ENCODE data around the gene RMRP.
"Not testable (repeated sequence)": the region's sequence is repeated elsewhere in the genome, so short reads cannot be mapped to it uniquely, and the experiment has no call there.

RMRP gene

DNA sequence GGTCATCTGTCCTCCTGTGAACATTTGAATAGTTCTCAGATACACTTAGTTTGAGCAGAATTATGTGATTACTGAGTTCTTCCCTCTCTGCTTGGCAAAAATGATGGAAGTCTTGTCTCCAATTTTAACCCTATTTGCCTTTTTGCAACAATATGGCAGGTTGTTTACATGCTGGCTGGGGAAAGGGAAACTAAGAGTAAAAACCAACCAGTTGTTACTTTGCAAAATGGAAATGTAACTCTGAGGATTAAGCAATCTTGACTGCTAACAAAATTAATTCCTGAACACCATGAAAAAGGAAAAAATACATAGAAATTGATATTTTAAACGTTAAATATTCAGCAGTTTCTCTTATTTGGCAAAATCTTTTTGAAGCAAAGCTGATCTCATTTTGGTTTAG is 18.2 kb downstream of the RMRP start:
- Histone ChIP-seq H3K4me1 (ENCODE audit: insufficient read depth, low read length) (no peaks in the 10 kb centered on the region), H3K9me3 (ENCODE audit: low read length) (no peaks in the 10 kb centered on the region), H2AFZ (ENCODE audit: low read depth, low read length) (no peak overlapping the region), H3K36me3 (ENCODE audit: insufficient read depth, low read length) (no peaks in the 10 kb centered on the region), H3K27me3 (ENCODE audit: insufficient read depth, low read length) (no peaks in the 10 kb centered on the region), H3K4me3 (ENCODE audit: low read length) (no peak overlapping the region)

- not testable (repeated sequence) for H3K27me3 ChIP-seq (ENCODE audit: insufficient read depth, low read length); H3K36me3 ChIP-seq (ENCODE audit: insufficient read depth, low read length); H3K4me1 ChIP-seq (ENCODE audit: insufficient read depth, low read length); H2AFZ ChIP-seq (ENCODE audit: low read depth, low read length); H3K4me3 ChIP-seq (ENCODE audit: low read length); H3K9me3 ChIP-seq (ENCODE audit: low read length)
Measured at GRCh38 chr9:35639225-35639624, 18.6 kb downstream of the RMRP start.

DNA sequence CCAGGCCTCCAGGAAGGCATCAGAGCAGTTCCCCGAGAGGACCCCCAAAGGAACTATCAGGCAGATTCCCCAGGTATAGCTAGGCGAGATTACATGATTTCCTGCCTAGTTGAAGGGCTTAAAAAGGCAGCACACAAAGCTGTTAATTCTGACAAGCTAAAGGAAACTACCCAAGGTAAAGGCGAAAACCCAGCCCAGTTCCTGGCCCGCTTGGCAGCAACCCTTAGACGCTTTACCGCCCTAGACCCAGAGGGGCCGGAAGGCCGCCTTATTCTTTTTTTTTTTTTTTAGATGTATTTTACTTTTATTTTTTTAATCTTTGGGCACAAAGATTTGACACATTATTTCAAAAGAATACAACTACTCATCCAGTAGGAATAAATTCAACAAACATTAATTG is 19.1 kb downstream of the RMRP start:
- H3K27me3 ChIP-seq (ENCODE audit: insufficient read depth, low read length); H3K36me3 ChIP-seq (ENCODE audit: insufficient read depth, low read length); H3K4me1 ChIP-seq (ENCODE audit: insufficient read depth, low read length); H2AFZ ChIP-seq (ENCODE audit: low read depth, low read length); H3K9me3 ChIP-seq (ENCODE audit: low read length); H3K4me3 ChIP-seq (ENCODE audit: low read length): not testable (repeated sequence)

GRCh38 chr9:35637427-35637955 is 20.3 kb downstream of the RMRP start:
- not testable (repeated sequence) for H3K27me3 ChIP-seq (ENCODE audit: insufficient read depth, low read length); H3K4me3 ChIP-seq (ENCODE audit: low read length); H2AFZ ChIP-seq (ENCODE audit: low read depth, low read length); H3K36me3 ChIP-seq (ENCODE audit: insufficient read depth, low read length); H3K4me1 ChIP-seq (ENCODE audit: insufficient read depth, low read length); H3K9me3 ChIP-seq (ENCODE audit: low read length)

DNA sequence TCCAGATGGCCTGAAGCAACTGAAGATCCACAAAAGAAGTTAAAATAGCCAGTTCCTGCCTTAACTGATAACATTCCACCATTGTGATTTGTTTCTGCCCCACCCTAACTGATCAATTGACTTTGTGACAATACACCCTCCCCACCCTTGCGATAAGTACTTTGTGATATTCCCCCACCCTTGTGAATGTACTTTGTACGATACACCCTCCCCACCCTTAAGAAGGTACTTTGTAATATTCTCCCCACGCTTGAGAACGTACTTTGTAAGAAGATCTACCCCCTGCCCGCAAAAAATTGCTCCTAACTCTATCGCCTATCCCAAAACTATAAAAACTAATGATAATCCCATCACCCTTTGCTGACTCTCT is 21.0 kb downstream of the RMRP start:
- H2AFZ ChIP-seq (ENCODE audit: low read depth, low read length): not testable (repeated sequence)

GRCh38 chr9:35636135-35636876 is 21.5 kb downstream of the RMRP start:
- H3K4me3 ChIP-seq (ENCODE audit: low read length): no peak overlapping the region
- H3K4me1 ChIP-seq (ENCODE audit: insufficient read depth, low read length): no peaks in the 10 kb centered on the region
- no peaks in the 10 kb centered on the region for H3K36me3 ChIP-seq (ENCODE audit: insufficient read depth, low read length)
- H2AFZ ChIP-seq (ENCODE audit: low read depth, low read length): no peak overlapping the region
- H3K9me3 ChIP-seq (ENCODE audit: low read length): no peaks in the 10 kb centered on the region
- no peaks in the 10 kb centered on the region for H3K27me3 ChIP-seq (ENCODE audit: insufficient read depth, low read length)

More for the DNA sequence above, 21.0 kb downstream of the RMRP start:
- H3K4me1 ChIP-seq (ENCODE audit: insufficient read depth, low read length); H3K4me3 ChIP-seq (ENCODE audit: low read length); H3K9me3 ChIP-seq (ENCODE audit: low read length); H3K27me3 ChIP-seq (ENCODE audit: insufficient read depth, low read length); H3K36me3 ChIP-seq (ENCODE audit: insufficient read depth, low read length): not testable (repeated sequence)

DNA sequence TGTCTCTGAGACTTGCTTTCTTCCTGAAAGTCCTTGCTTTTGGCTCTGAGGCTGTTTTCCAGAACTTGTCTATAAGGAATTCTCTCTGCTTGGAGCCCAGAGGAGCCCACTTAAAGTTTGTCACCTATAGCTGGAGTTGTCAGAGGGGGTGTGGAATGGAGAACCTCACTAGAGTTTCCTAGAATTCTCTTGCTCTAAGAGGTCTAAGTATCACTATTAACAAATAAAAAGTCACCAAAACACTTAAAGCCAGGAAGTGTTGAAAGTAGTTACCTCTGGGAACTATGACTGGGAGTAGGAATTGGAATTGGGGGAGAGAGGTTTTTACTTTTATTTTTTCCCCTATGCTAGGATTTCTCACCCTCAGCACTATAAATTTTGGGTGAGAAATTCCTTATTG is 22.1 kb downstream of the RMRP start:
- H3K4me1 ChIP-seq (ENCODE audit: insufficient read depth, low read length): no peaks in the 10 kb centered on the region
- H3K9me3 ChIP-seq (ENCODE audit: low read length): no peaks in the 10 kb centered on the region
- H2AFZ ChIP-seq (ENCODE audit: low read depth, low read length): no peak overlapping the region
- H3K4me3 ChIP-seq (ENCODE audit: low read length): no peak overlapping the region
- H3K27me3 ChIP-seq (ENCODE audit: insufficient read depth, low read length): no peaks in the 10 kb centered on the region
- H3K36me3 ChIP-seq (ENCODE audit: insufficient read depth, low read length): no peaks in the 10 kb centered on the region

GRCh38 chr9:35629597-35629996 is 28.2 kb downstream of the RMRP start:
- H3K27me3 ChIP-seq (ENCODE audit: insufficient read depth, low read length): no peaks in the 10 kb centered on the region
- H3K9me3 ChIP-seq (ENCODE audit: low read length): no peaks in the 10 kb centered on the region
- H2AFZ ChIP-seq (ENCODE audit: low read depth, low read length): no peak overlapping the region
- H3K4me1 ChIP-seq (ENCODE audit: insufficient read depth, low read length): no peaks in the 10 kb centered on the region
- H3K4me3 ChIP-seq (ENCODE audit: low read length): no peak overlapping the region
- no peaks in the 10 kb centered on the region for H3K36me3 ChIP-seq (ENCODE audit: insufficient read depth, low read length)

- Histone ChIP-seq H3K36me3 (ENCODE audit: insufficient read depth, low read length) (no peaks in the 10 kb centered on the region), H2AFZ (ENCODE audit: low read depth, low read length) (no peak overlapping the region), H3K4me1 (ENCODE audit: insufficient read depth, low read length) (no peaks in the 10 kb centered on the region), H3K4me3 (ENCODE audit: low read length) (no peak overlapping the region), H3K27me3 (ENCODE audit: insufficient read depth, low read length) (no peaks in the 10 kb centered on the region), H3K9me3 (ENCODE audit: low read length) (no peaks in the 10 kb centered on the region)
Measured at GRCh38 chr9:35628389-35628991, 29.3 kb downstream of the RMRP start.

DNA sequence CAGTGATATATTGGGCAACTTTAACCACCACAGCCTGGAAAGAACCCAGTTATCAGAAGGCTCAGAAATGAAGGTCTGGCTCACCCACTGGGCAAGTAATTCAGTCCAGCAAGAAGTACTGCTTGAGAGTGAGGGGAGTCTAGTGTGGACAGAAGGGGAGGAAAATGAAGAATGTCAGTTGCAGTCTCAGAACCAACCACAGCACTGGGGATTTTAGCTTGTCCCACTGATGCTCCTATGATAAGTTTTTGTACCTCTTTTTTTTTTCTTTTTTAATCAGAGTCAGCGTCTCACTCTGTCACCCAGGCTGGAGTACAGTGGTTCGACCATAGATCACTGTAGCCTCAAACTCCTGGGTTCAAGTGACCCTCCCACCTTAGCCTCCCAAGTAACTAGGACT is 30.2 kb downstream of the RMRP start:
- Histone ChIP-seq H2AFZ (ENCODE audit: low read depth, low read length) (no peak overlapping the region), H3K36me3 (ENCODE audit: insufficient read depth, low read length) (no peaks in the 10 kb centered on the region), H3K9me3 (ENCODE audit: low read length) (no peaks in the 10 kb centered on the region), H3K27me3 (ENCODE audit: insufficient read depth, low read length) (no peaks in the 10 kb centered on the region), H3K4me3 (ENCODE audit: low read length) (no peak overlapping the region), H3K4me1 (ENCODE audit: insufficient read depth, low read length) (no peaks in the 10 kb centered on the region)

DNA sequence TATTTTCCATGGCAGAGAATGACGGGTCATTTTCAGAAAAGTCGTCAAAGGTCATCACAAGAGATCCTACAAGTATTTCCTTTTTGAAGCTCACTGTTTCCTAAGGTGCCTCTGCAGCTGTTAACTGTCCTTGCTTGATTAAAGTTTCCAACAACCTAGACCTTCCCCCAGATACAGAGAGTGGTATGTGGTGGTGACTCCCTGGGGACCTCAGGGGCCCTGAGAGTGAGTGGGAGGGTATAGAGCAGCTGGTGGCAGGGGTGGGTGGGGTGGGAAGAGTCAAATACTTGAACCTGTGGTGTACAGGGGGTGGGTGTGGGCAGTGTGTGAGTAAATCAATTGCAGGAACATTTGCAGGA is 38.0 kb downstream of the RMRP start:
- Histone ChIP-seq H3K36me3 (ENCODE audit: insufficient read depth, low read length) (no peaks in the 10 kb centered on the region), H3K9me3 (ENCODE audit: low read length) (no peaks in the 10 kb centered on the region), H2AFZ (ENCODE audit: low read depth, low read length) (no peak overlapping the region), H3K4me1 (ENCODE audit: insufficient read depth, low read length) (no peaks in the 10 kb centered on the region), H3K27me3 (ENCODE audit: insufficient read depth, low read length) (peaks cover 45% of the 10 kb centered on the region), H3K4me3 (ENCODE audit: low read length) (no peak overlapping the region)

DNA sequence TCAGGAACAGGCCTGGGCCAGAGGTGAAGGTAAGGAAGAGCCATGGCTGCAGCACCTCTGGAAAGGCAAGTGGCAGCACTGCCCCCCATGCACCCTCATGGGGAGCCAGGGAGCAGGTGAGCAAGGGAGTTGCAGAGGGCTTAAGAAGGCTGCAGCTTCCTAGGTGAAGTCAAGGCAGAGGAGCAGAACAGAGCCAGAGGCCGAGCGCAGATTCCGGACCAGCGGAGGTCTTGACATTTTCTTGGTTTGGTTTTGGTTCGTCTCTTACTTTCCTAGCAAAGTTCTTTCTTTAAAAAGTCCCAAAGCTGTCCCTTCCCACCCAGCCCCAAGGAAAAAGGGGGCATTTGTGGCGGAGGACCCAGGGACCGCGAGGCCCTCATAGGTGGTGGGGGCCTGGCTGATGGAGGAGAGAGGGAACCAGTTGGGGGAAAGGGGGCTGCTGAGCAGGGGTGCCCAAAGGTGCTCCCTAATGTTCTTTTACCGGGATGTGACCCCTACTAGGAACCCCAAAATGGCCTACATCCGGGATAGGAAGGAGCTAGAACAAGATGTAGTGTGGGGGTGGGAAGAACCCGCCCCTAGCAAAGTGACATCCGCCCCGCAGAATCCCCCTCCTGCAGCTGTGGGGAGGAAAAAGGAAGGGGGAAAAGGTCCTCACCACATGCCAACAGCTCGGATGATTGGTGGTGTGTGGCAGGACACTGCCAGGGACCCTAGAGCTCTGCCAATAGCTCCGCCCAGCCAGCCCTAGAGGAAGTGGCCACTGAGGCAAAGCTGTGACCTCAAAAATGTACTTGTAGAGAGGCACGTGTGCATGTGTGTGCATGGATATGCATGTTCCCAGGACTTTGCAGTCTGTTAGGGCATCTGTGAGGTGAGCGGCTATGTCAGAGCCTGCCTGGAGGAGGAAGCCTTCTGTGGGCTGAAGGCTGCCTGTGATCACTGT is 38.7 kb downstream of the RMRP start:
- Histone ChIP-seq H3K27me3 (ENCODE audit: insufficient read depth, low read length) (peaks cover 50% of the 10 kb centered on the region), H2AFZ (ENCODE audit: low read depth, low read length) (no peak overlapping the region), H3K36me3 (ENCODE audit: insufficient read depth, low read length) (no peaks in the 10 kb centered on the region), H3K4me3 (ENCODE audit: low read length) (no peak overlapping the region), H3K4me1 (ENCODE audit: insufficient read depth, low read length) (no peaks in the 10 kb centered on the region), H3K9me3 (ENCODE audit: low read length) (no peaks in the 10 kb centered on the region)

DNA sequence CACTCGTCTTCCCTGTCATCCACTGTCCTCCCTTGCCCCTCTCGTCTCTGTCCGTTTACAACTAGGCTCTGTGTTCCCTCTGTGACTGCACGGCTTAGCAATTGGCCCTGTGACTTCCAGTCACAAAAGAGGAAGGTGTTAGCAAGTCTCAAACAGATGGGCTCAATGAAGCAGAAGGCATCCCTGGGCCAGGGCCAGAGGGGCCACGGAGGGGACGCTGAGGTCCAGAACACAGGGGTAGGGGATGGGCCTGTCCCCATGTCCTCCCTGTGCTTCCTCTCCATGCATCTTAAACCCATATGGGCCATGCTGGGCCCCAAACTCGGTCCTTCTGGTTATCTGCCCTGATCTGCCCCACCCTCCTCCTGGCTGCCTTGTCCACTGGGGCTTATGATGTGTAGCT is 39.5 kb downstream of the RMRP start, which contains the start of gene CD72:
Gene CD72 (minus strand): TSS at position 89 of the 403 bp plus-strand sequence. CDS start 110 bp downstream, outside the sequence.
- H3K27me3 ChIP-seq (ENCODE audit: insufficient read depth, low read length): peaks cover 50% of the 10 kb centered on the region
- H3K4me3 ChIP-seq (ENCODE audit: low read length): no peak within 1 kb of the TSS
- no peaks in the 10 kb centered on the region for H3K4me1 ChIP-seq (ENCODE audit: insufficient read depth, low read length)
- H3K9me3 ChIP-seq (ENCODE audit: low read length): no peaks in the 10 kb centered on the region
- H3K36me3 ChIP-seq (ENCODE audit: insufficient read depth, low read length): no peaks in the 10 kb centered on the region
- no peak within 1 kb of the TSS for H2AFZ ChIP-seq (ENCODE audit: low read depth, low read length)
